Measurements from ENCODE around the gene SPINDOC. TPM values are rescaled to one million over a fixed set of nuclear protein-coding genes. Genes with fewer than 3 reads are reported as not detected.

Gene SPINDOC
- total RNA-seq, 1 donor from 2014 or later: 77.8 TPM

GRCh38 chr11:63841554-63841953 is 28.3 kb downstream of the SPINDOC start:
- Mint-ChIP-seq H3K9me3 (ENCODE audit: low read depth) (no peaks in the 10 kb centered on the region), H3K27me3 (no peaks in the 10 kb centered on the region), H3K4me1 (ENCODE audit: low read depth) (peaks cover 51% of the 10 kb centered on the region), H3K4me3 (ENCODE audit: low read depth) (peak overlapping the region; percentile 92), H3K27ac (peak overlapping the region; percentile 76), H3K36me3 (ENCODE audit: insufficient read depth) (peaks cover 4% of the 10 kb centered on the region)
- DNase-seq (ENCODE audit: low spot score, unreplicated experiment): no peak
- TF ChIP-seq, protein P1, sequence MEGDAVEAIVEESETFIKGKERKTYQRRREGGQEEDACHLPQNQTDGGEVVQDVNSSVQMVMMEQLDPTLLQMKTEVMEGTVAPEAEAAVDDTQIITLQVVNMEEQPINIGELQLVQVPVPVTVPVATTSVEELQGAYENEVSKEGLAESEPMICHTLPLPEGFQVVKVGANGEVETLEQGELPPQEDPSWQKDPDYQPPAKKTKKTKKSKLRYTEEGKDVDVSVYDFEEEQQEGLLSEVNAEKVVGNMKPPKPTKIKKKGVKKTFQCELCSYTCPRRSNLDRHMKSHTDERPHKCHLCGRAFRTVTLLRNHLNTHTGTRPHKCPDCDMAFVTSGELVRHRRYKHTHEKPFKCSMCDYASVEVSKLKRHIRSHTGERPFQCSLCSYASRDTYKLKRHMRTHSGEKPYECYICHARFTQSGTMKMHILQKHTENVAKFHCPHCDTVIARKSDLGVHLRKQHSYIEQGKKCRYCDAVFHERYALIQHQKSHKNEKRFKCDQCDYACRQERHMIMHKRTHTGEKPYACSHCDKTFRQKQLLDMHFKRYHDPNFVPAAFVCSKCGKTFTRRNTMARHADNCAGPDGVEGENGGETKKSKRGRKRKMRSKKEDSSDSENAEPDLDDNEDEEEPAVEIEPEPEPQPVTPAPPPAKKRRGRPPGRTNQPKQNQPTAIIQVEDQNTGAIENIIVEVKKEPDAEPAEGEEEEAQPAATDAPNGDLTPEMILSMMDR (IDR thresholded peaks at IDR 0.05; ENCODE audit: unreplicated experiment): no peak

DNA sequence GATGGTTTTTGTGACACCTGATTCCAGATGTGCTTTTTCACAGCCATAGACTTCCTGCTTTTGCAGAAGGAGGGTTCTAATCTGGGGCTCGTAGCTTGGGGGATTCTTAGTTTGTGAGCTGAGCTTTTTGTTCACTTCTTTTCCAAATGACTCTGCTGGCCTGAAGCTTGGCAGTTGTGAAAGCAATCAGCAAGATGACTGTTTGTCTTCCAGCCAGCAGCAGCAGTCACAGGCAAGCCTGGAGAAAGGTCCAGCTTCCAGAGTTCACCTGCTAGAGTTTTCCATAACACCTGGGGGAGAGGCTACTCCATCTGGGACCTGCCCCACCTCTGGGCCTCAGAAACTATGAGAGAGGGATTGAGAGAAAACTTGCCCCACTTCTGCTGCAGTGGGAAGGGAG is 29.8 kb downstream of the SPINDOC start:
- Mint-ChIP-seq H3K27ac (peak overlapping the region; percentile 76), H3K9me3 (ENCODE audit: low read depth) (no peaks in the 10 kb centered on the region), H3K36me3 (ENCODE audit: insufficient read depth) (peaks cover 7% of the 10 kb centered on the region), H3K4me3 (ENCODE audit: low read depth) (peak overlapping the region; percentile 10), H3K4me1 (ENCODE audit: low read depth) (peaks cover 60% of the 10 kb centered on the region), H3K27me3 (no peaks in the 10 kb centered on the region)
- TF ChIP-seq, protein P1 (IDR thresholded peaks at IDR 0.05; ENCODE audit: unreplicated experiment): no peak
- DNase-seq (ENCODE audit: low spot score, unreplicated experiment): no peak

DNA sequence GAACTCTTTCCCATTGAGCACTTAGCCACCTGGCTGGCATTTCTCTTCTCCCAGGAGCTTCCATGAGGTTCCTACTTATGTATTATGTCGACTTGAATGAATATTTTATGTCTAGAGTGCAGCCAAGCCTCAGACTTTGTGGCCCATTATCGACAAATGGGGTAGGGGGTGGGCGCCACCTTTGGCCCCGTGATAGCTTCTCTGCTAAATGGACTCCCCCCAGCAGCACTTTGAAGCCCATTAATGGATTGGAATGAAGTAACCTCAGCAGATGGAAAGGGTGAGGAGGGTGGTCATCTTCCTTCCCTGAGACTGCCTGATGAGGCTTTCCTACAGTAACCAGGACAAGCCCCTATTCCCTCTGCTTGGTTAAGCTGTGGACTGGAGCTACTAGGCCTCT is 31.6 kb downstream of the SPINDOC start:
- peak overlapping the region; percentile 31 for H3K27ac Mint-ChIP-seq
- H3K4me1 Mint-ChIP-seq (ENCODE audit: low read depth): peaks cover 61% of the 10 kb centered on the region
- H3K4me3 Mint-ChIP-seq (ENCODE audit: low read depth): no peak overlapping the region
- H3K27me3 Mint-ChIP-seq: no peaks in the 10 kb centered on the region
- DNase-seq (ENCODE audit: low spot score, unreplicated experiment): no peak
- H3K9me3 Mint-ChIP-seq (ENCODE audit: low read depth): no peaks in the 10 kb centered on the region
- H3K36me3 Mint-ChIP-seq (ENCODE audit: insufficient read depth): peaks cover 11% of the 10 kb centered on the region
- TF ChIP-seq, protein P1 (IDR thresholded peaks at IDR 0.05; ENCODE audit: unreplicated experiment): no peak

GRCh38 chr11:63845303-63845702 is 32.0 kb downstream of the SPINDOC start:
- no peaks in the 10 kb centered on the region for H3K9me3 Mint-ChIP-seq (ENCODE audit: low read depth)
- no peak overlapping the region for H3K4me3 Mint-ChIP-seq (ENCODE audit: low read depth)
- TF ChIP-seq, protein P1 (IDR thresholded peaks at IDR 0.05; ENCODE audit: unreplicated experiment): no peak

DNA sequence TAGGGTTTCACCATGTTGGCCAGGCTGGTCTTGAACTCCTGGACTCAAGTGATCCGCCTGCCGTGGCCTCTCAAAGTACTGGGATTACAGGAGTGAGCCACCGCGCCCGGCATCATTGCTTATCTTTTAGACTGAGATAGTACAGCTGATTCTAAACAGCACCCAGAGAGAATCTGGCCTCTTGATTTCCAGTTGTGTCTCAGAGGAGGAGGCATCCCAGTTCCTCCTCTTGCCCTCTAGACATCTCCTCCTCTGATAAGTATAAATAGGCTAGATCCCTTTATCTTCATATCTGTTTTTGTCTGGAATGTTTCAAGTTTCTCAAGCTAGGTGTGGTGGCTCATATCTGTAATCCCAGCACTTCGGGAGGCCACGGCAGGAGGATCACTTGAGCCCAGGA is 32.7 kb downstream of the SPINDOC start:
- peaks cover 54% of the 10 kb centered on the region for H3K4me1 Mint-ChIP-seq (ENCODE audit: low read depth)
- peaks cover 15% of the 10 kb centered on the region for H3K36me3 Mint-ChIP-seq (ENCODE audit: insufficient read depth)
- TF ChIP-seq, protein P1 (IDR thresholded peaks at IDR 0.05; ENCODE audit: unreplicated experiment): no peak
- no peaks in the 10 kb centered on the region for H3K27me3 Mint-ChIP-seq
- H3K4me3 Mint-ChIP-seq (ENCODE audit: low read depth): no peak overlapping the region
- H3K9me3 Mint-ChIP-seq (ENCODE audit: low read depth): no peaks in the 10 kb centered on the region
- peak overlapping the region; percentile 74 for H3K27ac Mint-ChIP-seq
- DNase-seq (ENCODE audit: low spot score, unreplicated experiment): no peak

More at GRCh38 chr11:63845303-63845702, 32.0 kb downstream of the SPINDOC start:
- Mint-ChIP-seq H3K27me3 (no peaks in the 10 kb centered on the region), H3K27ac (peak overlapping the region; percentile 52), H3K36me3 (ENCODE audit: insufficient read depth) (peaks cover 11% of the 10 kb centered on the region), H3K4me1 (ENCODE audit: low read depth) (peaks cover 57% of the 10 kb centered on the region)
- no peak for DNase-seq (ENCODE audit: low spot score, unreplicated experiment)

Measured in progenitor cell of endocrine pancreas (in vitro differentiated cells).